ENCODE results near the gene IGF2R. TPM values are rescaled to one million over a fixed set of nuclear protein-coding genes. Genes with fewer than 3 reads are reported as not detected.

Gene IGF2R
- total RNA-seq, 1 donor from 2014 or later, result 35.1 TPM

GRCh38 chr6:160038479-160038878, 69.6 kb downstream of the IGF2R start:
- no peak overlapping the region for H3K4me3 Mint-ChIP-seq
- peaks cover 25% of the 10 kb centered on the region for H3K36me3 Mint-ChIP-seq
- Histone ChIP-seq H3K27ac (no peak overlapping the region), H3F3A (ENCODE audit: low read depth) (no peaks in the 10 kb centered on the region), H3K4me2 (no peak overlapping the region), H3K4me3 (no peak overlapping the region), H3K9me3 (ENCODE audit: low read depth) (no peaks in the 10 kb centered on the region), H3K27me3 (no peaks in the 10 kb centered on the region), H4K20me1 (ENCODE audit: low read depth) (no peaks in the 10 kb centered on the region), H3K9ac (no peak overlapping the region), H3K36me3 (peaks cover 5% of the 10 kb centered on the region), H2AFZ (replicated peaks) (no peak overlapping the region), H3K4me1 (no peaks in the 10 kb centered on the region), H3K79me2 (ENCODE audit: low read depth) (no peaks in the 10 kb centered on the region)
- DNase-seq (ENCODE audit: low spot score), result no peak
- no peaks in the 10 kb centered on the region for H3K4me1 Mint-ChIP-seq
- H3K27me3 Mint-ChIP-seq (ENCODE audit: insufficient read depth, low read depth), result peaks cover 2% of the 10 kb centered on the region
- no peaks in the 10 kb centered on the region for H3K9me3 Mint-ChIP-seq
- TF ChIP-seq CTCF (IDR thresholded peaks at IDR 0.05), result no peak
- H3K27ac Mint-ChIP-seq, result no peak overlapping the region

DNA sequence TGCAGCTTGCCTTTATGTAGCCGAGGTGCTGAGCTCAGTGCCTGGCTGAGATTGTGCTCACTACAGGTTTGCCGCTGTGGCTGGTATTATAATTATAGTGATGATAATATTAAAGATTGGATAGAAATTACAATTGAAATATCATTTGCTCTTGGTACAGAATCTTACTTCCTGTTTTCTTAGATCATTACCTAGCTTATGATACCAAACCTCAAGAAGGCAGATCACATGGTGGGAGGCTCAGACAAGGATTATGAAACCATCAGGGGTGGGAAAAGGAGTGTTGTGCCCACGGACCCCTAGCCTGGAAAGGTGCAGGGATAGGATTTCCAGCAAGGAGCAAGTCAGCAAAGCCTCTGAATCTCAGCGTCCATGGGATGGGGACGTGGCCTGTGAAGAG, 70.6 kb downstream of the IGF2R start:
- Histone ChIP-seq H3K4me1 (no peaks in the 10 kb centered on the region), H3K36me3 (no peaks in the 10 kb centered on the region), H3K9me3 (ENCODE audit: low read depth) (no peaks in the 10 kb centered on the region), H3K79me2 (ENCODE audit: low read depth) (no peaks in the 10 kb centered on the region), H3K27ac (no peak overlapping the region), H2AFZ (replicated peaks) (no peak overlapping the region), H3K4me2 (no peak overlapping the region), H4K20me1 (ENCODE audit: low read depth) (no peaks in the 10 kb centered on the region), H3F3A (ENCODE audit: low read depth) (no peaks in the 10 kb centered on the region), H3K9ac (no peak overlapping the region), H3K27me3 (no peaks in the 10 kb centered on the region), H3K4me3 (no peak overlapping the region)
- H3K27me3 Mint-ChIP-seq (ENCODE audit: insufficient read depth, low read depth), result peaks cover 2% of the 10 kb centered on the region
- no peak overlapping the region for H3K27ac Mint-ChIP-seq
- TF ChIP-seq EZH2 (IDR thresholded peaks at IDR 0.05), result no peak
- no peak for TF ChIP-seq CTCF (IDR thresholded peaks at IDR 0.05)
- TF ChIP-seq EZH2phosphoT487 (IDR thresholded peaks at IDR 0.05), result no peak
- DNase-seq (ENCODE audit: low spot score), result no peak
- no peaks in the 10 kb centered on the region for H3K4me1 Mint-ChIP-seq
- peaks cover 27% of the 10 kb centered on the region for H3K36me3 Mint-ChIP-seq
- H3K4me3 Mint-ChIP-seq, result no peak overlapping the region
- no peaks in the 10 kb centered on the region for H3K9me3 Mint-ChIP-seq

DNA sequence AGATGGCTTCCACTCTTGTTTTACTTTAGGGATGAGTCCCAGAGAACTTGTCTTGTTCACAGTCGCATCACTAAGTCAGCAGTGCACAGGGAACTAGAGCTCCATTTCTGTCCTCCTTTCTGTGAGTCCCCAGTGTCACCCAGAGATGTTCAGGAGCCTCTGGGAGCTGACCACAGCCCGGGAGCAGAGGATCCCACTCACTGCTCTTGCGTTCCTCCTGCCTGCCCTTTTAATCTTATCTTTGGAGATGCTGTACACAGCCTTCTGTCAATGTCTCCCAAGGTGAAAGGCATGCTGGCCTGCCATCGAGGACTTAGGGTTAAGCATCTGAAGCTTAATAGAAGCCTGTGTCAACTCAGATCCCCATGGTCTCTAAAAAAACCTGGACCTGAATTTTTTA, 71.2 kb downstream of the IGF2R start:
- Histone ChIP-seq H3K4me1 (no peaks in the 10 kb centered on the region), H3K36me3 (no peaks in the 10 kb centered on the region), H2AFZ (replicated peaks) (no peak overlapping the region), H3K4me3 (no peak overlapping the region), H3K9me3 (ENCODE audit: low read depth) (no peaks in the 10 kb centered on the region), H3K4me2 (no peak overlapping the region), H3K79me2 (ENCODE audit: low read depth) (no peaks in the 10 kb centered on the region), H3F3A (ENCODE audit: low read depth) (no peaks in the 10 kb centered on the region), H3K9ac (no peak overlapping the region), H4K20me1 (ENCODE audit: low read depth) (no peaks in the 10 kb centered on the region), H3K27ac (no peak overlapping the region), H3K27me3 (no peaks in the 10 kb centered on the region)
- TF ChIP-seq EZH2 (IDR thresholded peaks at IDR 0.05), result no peak
- TF ChIP-seq EZH2phosphoT487 (IDR thresholded peaks at IDR 0.05), result no peak
- TF ChIP-seq CTCF (IDR thresholded peaks at IDR 0.05), result no peak
- Mint-ChIP-seq H3K4me1 (no peaks in the 10 kb centered on the region), H3K4me3 (no peak overlapping the region), H3K27ac (no peak overlapping the region), H3K9me3 (no peaks in the 10 kb centered on the region), H3K27me3 (ENCODE audit: insufficient read depth, low read depth) (peaks cover 2% of the 10 kb centered on the region), H3K36me3 (peaks cover 31% of the 10 kb centered on the region)
- no peak for DNase-seq (ENCODE audit: low spot score)

All from neural progenitor cell (in vitro differentiated cells).